ENCODE results near the gene WDR90. TPM values are rescaled to one million over a fixed set of nuclear protein-coding genes. Genes with fewer than 3 reads are reported as not detected.
"Not testable (repeated sequence)": the region's sequence is repeated elsewhere in the genome, so short reads cannot be mapped to it uniquely, and the experiment has no call there.

WDR90 gene
- total RNA-seq, 1 experiment from 2014 or later, result 68.2 TPM

- not testable (repeated sequence) for H3K4ac ChIP-seq (ENCODE audit: low read depth, low read length); H3K14ac ChIP-seq (ENCODE audit: insufficient read depth, low read length)
- H3K4me3 Mint-ChIP-seq, result peak overlapping the region in 1 of 2 experiments; percentile 23; a peak in 2 of 5 replicates
These were observed 63.6 kb downstream of the WDR90 start for GRCh38 chr16:712740-713250.

More at GRCh38 chr16:712740-713250, 63.6 kb downstream of the WDR90 start:
- H2BK20ac ChIP-seq (ENCODE audit: low read depth, low read length, poor library complexity, severe bottlenecking); H3K36me3 Mint-ChIP-seq (ENCODE audit: insufficient read depth in 1 of 3, low read depth in 3 of 3); H4K5ac ChIP-seq (ENCODE audit: insufficient read length, low read depth, low read length); H3K27ac ChIP-seq (ENCODE audit: insufficient read length, low read depth, low read length); H4K91ac ChIP-seq (ENCODE audit: insufficient read length, low read depth, low read length); H3K79me2 ChIP-seq (ENCODE audit: insufficient read depth, low read length); H3K56ac ChIP-seq (ENCODE audit: insufficient read length, low read depth, low read length); H2BK12ac ChIP-seq (ENCODE audit: insufficient read length, low read depth, low read length); H3K9me3 ChIP-seq (ENCODE audit: control insufficient read depth, low read depth, low read length); H3K79me1 ChIP-seq (ENCODE audit: insufficient read depth, low read depth, low read length, poor library complexity, severe bottlenecking); H3K4me1 ChIP-seq (ENCODE audit: insufficient read depth, low read length); H3K23me2 ChIP-seq (ENCODE audit: insufficient read length, low read depth, low read length, poor library complexity, severe bottlenecking); H3K23ac ChIP-seq (ENCODE audit: insufficient read length, low read depth, low read length); H3K9ac ChIP-seq (ENCODE audit: extremely low read depth, insufficient read length, low read length); H2AK5ac ChIP-seq (ENCODE audit: insufficient read length, low read length); H2AFZ ChIP-seq (ENCODE audit: low read length); H3K18ac ChIP-seq (ENCODE audit: insufficient read length, low read depth, low read length); H2BK120ac ChIP-seq (ENCODE audit: low read depth, low read length, poor library complexity, severe bottlenecking); H2BK15ac ChIP-seq (ENCODE audit: low read depth, low read length); H4K8ac ChIP-seq (replicated peaks; ENCODE audit: insufficient read length, low read depth, low read length); H3K9me3 Mint-ChIP-seq; H4K20me1 ChIP-seq (ENCODE audit: control insufficient read depth, insufficient read depth, insufficient read length); H3T11ph ChIP-seq (ENCODE audit: low read length); H3K4me2 ChIP-seq (ENCODE audit: insufficient read depth, insufficient read length, low read length); H2BK5ac ChIP-seq (ENCODE audit: insufficient read length, low read length): not testable (repeated sequence)
- WGBS (ENCODE audit: extremely low coverage, insufficient read length, low lambda C conversion rate), result no CpG with 5 or more reads among the region's 13 CpGs
- Mint-ChIP-seq H3K27ac (peak overlapping the region in 2 of 3 experiments; percentile 10 to 24; a peak in 2 of 7 replicates), H3K27me3 (ENCODE audit: low read depth) (peaks cover 69% of the 10 kb centered on the region), H3K4me1 (peaks cover 9 to 15% of the 10 kb centered on the region in 2 experiments)
- peaks cover 11% of the 10 kb centered on the region; the same call in 1 of the 2 replicates for H3K27me3 ChIP-seq (ENCODE audit: insufficient read depth, low read length)
- peak; percentile 73 for TF ChIP-seq CTCF (conservative IDR thresholded peaks at IDR 0.05)
- DNase-seq, result peak; percentile 82
